Measurements from ENCODE around the gene TBC1D1. TPM values are rescaled to one million over a fixed set of nuclear protein-coding genes. Genes with fewer than 3 reads are reported as not detected.

Gene TBC1D1
- total RNA-seq, 2 experiments from 2014 or later, result 40.7 to 46.5 TPM

DNA sequence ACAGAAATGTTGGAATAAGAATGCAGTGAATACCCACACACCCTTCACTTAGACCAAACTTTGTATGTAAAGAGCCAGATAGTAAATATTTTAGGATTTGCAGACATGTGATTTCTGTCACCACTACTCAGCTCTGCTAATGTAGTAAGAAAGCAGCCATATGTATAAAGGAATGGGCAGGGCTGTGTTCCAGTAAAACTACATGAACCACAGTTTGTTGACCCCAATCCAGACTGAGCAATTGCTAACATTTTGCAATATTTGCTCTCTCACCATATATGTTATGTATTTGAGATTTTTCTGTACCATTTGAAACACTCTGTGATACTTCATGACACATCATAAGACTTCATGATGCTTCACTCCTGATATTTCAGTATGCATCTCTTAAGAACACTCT, 32.0 kb upstream of the TBC1D1 start:
- Mint-ChIP-seq H3K4me3 (no peak overlapping the region), H3K4me1 (ENCODE audit: low read depth) (no peaks in the 10 kb centered on the region), H3K9me3 (no peaks in the 10 kb centered on the region), H3K27ac (no peak overlapping the region), H3K36me3 (ENCODE audit: low read depth) (peaks cover 69% of the 10 kb centered on the region), H3K27me3 (no peaks in the 10 kb centered on the region)
- H3K27me3 ChIP-seq (ENCODE audit: control insufficient read depth in 1 of 2, insufficient read depth in 2 of 2, low read length in 2 of 2), result no peaks in the 10 kb centered on the region
- CTCF ChIA-PET, result no interaction called here
- no peaks in the 10 kb centered on the region for H3K9me3 ChIP-seq (ENCODE audit: control insufficient read depth in 1 of 2, insufficient read depth in 1 of 2, low read length in 2 of 2)
- no peak overlapping the region for H3K27ac ChIP-seq (ENCODE audit: low read depth in 1 of 2, low read length in 2 of 2)
- ATAC-seq (ENCODE audit: poor library complexity) (no peak), DNase-seq (no peak)
- TF ChIP-seq, protein P1, sequence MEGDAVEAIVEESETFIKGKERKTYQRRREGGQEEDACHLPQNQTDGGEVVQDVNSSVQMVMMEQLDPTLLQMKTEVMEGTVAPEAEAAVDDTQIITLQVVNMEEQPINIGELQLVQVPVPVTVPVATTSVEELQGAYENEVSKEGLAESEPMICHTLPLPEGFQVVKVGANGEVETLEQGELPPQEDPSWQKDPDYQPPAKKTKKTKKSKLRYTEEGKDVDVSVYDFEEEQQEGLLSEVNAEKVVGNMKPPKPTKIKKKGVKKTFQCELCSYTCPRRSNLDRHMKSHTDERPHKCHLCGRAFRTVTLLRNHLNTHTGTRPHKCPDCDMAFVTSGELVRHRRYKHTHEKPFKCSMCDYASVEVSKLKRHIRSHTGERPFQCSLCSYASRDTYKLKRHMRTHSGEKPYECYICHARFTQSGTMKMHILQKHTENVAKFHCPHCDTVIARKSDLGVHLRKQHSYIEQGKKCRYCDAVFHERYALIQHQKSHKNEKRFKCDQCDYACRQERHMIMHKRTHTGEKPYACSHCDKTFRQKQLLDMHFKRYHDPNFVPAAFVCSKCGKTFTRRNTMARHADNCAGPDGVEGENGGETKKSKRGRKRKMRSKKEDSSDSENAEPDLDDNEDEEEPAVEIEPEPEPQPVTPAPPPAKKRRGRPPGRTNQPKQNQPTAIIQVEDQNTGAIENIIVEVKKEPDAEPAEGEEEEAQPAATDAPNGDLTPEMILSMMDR (IDR thresholded peaks at IDR 0.05), result no peak
- intact Hi-C loops (cut with DNase I, micrococcal nuclease), result no loop called here
- no peaks in the 10 kb centered on the region for H3K4me1 ChIP-seq (ENCODE audit: insufficient read depth, low read length)
- no peak overlapping the region for H3K4me3 ChIP-seq (ENCODE audit: low read length)
- POLR2A ChIA-PET, result no interaction called here
- peaks cover 52% of the 10 kb centered on the region for H3K36me3 ChIP-seq (ENCODE audit: insufficient read depth, low read length)

DNA sequence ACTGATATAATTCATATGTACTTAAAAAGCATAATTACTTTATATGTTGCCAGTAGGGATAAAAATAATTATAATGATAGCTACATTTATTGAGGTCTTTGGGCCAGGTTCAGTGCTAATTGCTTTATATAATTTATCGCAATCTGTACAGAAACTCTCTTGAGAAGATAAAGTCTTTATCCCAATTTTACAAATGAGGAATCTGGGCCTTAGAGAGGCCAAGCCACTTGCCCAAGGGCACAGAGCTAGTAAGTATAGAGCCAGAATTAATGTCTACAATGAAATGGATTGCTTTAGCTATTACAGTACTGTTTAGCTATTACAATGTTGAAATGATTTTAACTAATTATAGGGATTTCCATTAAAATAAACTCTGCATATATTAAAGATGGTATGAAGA, 30.6 kb upstream of the TBC1D1 start:
- Mint-ChIP-seq H3K27ac (no peak overlapping the region), H3K36me3 (ENCODE audit: low read depth) (peaks cover 63% of the 10 kb centered on the region), H3K4me3 (no peak overlapping the region), H3K9me3 (no peaks in the 10 kb centered on the region), H3K27me3 (no peaks in the 10 kb centered on the region), H3K4me1 (ENCODE audit: low read depth) (no peaks in the 10 kb centered on the region)
- H3K4me1 ChIP-seq (ENCODE audit: insufficient read depth, low read length), result no peaks in the 10 kb centered on the region
- H3K27me3 ChIP-seq (ENCODE audit: control insufficient read depth in 1 of 2, insufficient read depth in 2 of 2, low read length in 2 of 2), result no peaks in the 10 kb centered on the region
- CTCF ChIA-PET, result interaction anchor here (0.6 to 0.9 kb wide), 2 partner anchors 9 to 118 kb away, joined by 3 to 4 read pairs; no protein-coding TSS in a partner anchor
- no peak overlapping the region for H3K27ac ChIP-seq (ENCODE audit: low read depth in 1 of 2, low read length in 2 of 2)
- TF ChIP-seq, protein P1 (IDR thresholded peaks at IDR 0.05), result no peak
- H3K36me3 ChIP-seq (ENCODE audit: insufficient read depth, low read length), result peaks cover 52% of the 10 kb centered on the region
- no peak for ATAC-seq (ENCODE audit: poor library complexity)
- intact Hi-C loops (cut with DNase I, micrococcal nuclease), result no loop called here
- DNase-seq, result no peak
- no peak overlapping the region for H3K4me3 ChIP-seq (ENCODE audit: low read length)
- no peaks in the 10 kb centered on the region for H3K9me3 ChIP-seq (ENCODE audit: control insufficient read depth in 1 of 2, insufficient read depth in 1 of 2, low read length in 2 of 2)
- POLR2A ChIA-PET, result interaction anchor here (1.3 kb wide), 1 partner anchor 31 kb away, joined by 5 read pairs; the partner anchor contains the start of gene TBC1D1

GRCh38 chr4:37862961-37863360, 27.9 kb upstream of the TBC1D1 start:
- H3K4me3 ChIP-seq (ENCODE audit: low read length), result no peak overlapping the region
- ATAC-seq (ENCODE audit: poor library complexity) (no peak), DNase-seq (no peak)
- H3K36me3 Mint-ChIP-seq (ENCODE audit: low read depth), result peaks cover 60% of the 10 kb centered on the region
- H3K9me3 ChIP-seq (ENCODE audit: control insufficient read depth in 1 of 2, insufficient read depth in 1 of 2, low read length in 2 of 2), result no peaks in the 10 kb centered on the region
- no peak overlapping the region for H3K4me3 Mint-ChIP-seq
- H3K9me3 Mint-ChIP-seq, result no peaks in the 10 kb centered on the region
- intact Hi-C loops (cut with DNase I, micrococcal nuclease), result no loop called here
- H3K27ac ChIP-seq (ENCODE audit: low read depth in 1 of 2, low read length in 2 of 2), result no peak overlapping the region
- no peaks in the 10 kb centered on the region for H3K4me1 Mint-ChIP-seq (ENCODE audit: low read depth)
- no peak overlapping the region for H3K27ac Mint-ChIP-seq
- no peaks in the 10 kb centered on the region for H3K4me1 ChIP-seq (ENCODE audit: insufficient read depth, low read length)
- peaks cover 38% of the 10 kb centered on the region for H3K36me3 ChIP-seq (ENCODE audit: insufficient read depth, low read length)
- H3K27me3 Mint-ChIP-seq, result no peaks in the 10 kb centered on the region
- ChIA-PET POLR2A (interaction anchor here (0.6 kb wide), 1 partner anchor 362 kb away, joined by 3 read pairs; no protein-coding TSS in a partner anchor), CTCF (no interaction called here)
- TF ChIP-seq, protein P1 (IDR thresholded peaks at IDR 0.05), result no peak
- no peaks in the 10 kb centered on the region for H3K27me3 ChIP-seq (ENCODE audit: control insufficient read depth in 1 of 2, insufficient read depth in 2 of 2, low read length in 2 of 2)

All from CD4-positive, alpha-beta T cell (primary cell).